CD14-positive monocyte (primary cell): ENCODE data around the gene CASQ1. TPM values are rescaled to one million over a fixed set of nuclear protein-coding genes. Genes with fewer than 3 reads are reported as not detected.

ENCODE experiments used
- DNase-seq, 3 donors: peaks; one replicate each; pipeline ENCODE4 v3.0.0-alpha.2; 2011 to 2022
- H2AFZ ChIP-seq: 2 replicates; pipeline ENCODE4 v1.6.0; 2012; ENCODE audit warnings: mild to moderate bottlenecking, low read depth, low read length, inconsistent platforms; ENCODE audit not compliant: insufficient read depth, poor library complexity, severe bottlenecking
- H3K27ac ChIP-seq, 2 donors: 1 replicate in 1 of 2; 2 replicates in 1 of 2; pipeline ENCODE4 v1.5.1; 2012 to 2013; ENCODE audit warnings: low read length in 2 of 2, control low read depth in 1 of 2, inconsistent platforms in 1 of 2, low read depth in 1 of 2, mild to moderate bottlenecking in 1 of 2
- H3K27me3 ChIP-seq, 2 donors: one replicate each; pipeline versions ENCODE4 v1.6.0 to v1.6.1; 2011 to 2013; ENCODE audit warnings: low read length in 2 of 2; ENCODE audit not compliant: control insufficient read depth in 2 of 2, insufficient read depth in 2 of 2
- H3K36me3 ChIP-seq, 2 donors: replicated peaks in 1 of 2; 1 replicate in 1 of 2; 2 replicates in 1 of 2; pipeline versions ENCODE4 v1.5.1 to v1.6.1; 2012 to 2013; ENCODE audit warnings: low read length in 2 of 2, control low read depth in 1 of 2, inconsistent platforms in 1 of 2, mild to moderate bottlenecking in 1 of 2; ENCODE audit not compliant: insufficient read depth in 2 of 2, control insufficient read depth in 1 of 2
- H3K4me1 ChIP-seq, 2 donors: 1 replicate in 1 of 2; 2 replicates in 1 of 2; pipeline versions ENCODE4 v1.5.1 to v1.6.1; 2012 to 2013; ENCODE audit warnings: low read length in 2 of 2, control low read depth in 1 of 2, inconsistent platforms in 1 of 2, mild to moderate bottlenecking in 1 of 2, moderate library complexity in 1 of 2; ENCODE audit not compliant: insufficient read depth in 2 of 2, control insufficient read depth in 1 of 2
- H3K4me2 ChIP-seq: replicated peaks from 2 replicates; pipeline ENCODE3; 2012; ENCODE audit warnings: low read length, moderate library complexity, mild to moderate bottlenecking; ENCODE audit not compliant: poor library complexity, severe bottlenecking; ENCODE audit errors: extremely low read depth
- H3K4me3 ChIP-seq, 3 experiments: fragments of 200-600 bp in 1 of 3; sonication (generic) in 1 of 3; replicated peaks in 1 of 3; 1 replicate in 2 of 3; 2 replicates in 1 of 3; pipeline ENCODE4 v1.5.1; 2011 to 2013; ENCODE audit warnings: low read length in 3 of 3, mild to moderate bottlenecking in 3 of 3, control low read depth in 2 of 3, low read depth in 2 of 3, inconsistent platforms in 1 of 3, moderate library complexity in 1 of 3
- H3K79me2 ChIP-seq: 2 replicates; pipeline ENCODE4 v1.6.0; 2012; ENCODE audit warnings: mild to moderate bottlenecking, control low read depth, inconsistent platforms, low read length, moderate library complexity; ENCODE audit not compliant: insufficient read depth
- H3K9ac ChIP-seq: 2 replicates; pipeline ENCODE4 v1.6.0; 2017; ENCODE audit warnings: low read length, mild to moderate bottlenecking; ENCODE audit not compliant: insufficient read depth, poor library complexity, severe bottlenecking
- H3K9me3 ChIP-seq, 2 donors: replicated peaks in 1 of 2; 1 replicate in 1 of 2; 2 replicates in 1 of 2; pipeline versions ENCODE4 v1.5.1 to v1.6.1; 2012 to 2013; ENCODE audit warnings: low read length in 2 of 2, control low read depth in 1 of 2; ENCODE audit not compliant: control insufficient read depth in 1 of 2, insufficient read depth in 1 of 2
- H4K20me1 ChIP-seq: 2 replicates; pipeline ENCODE4 v1.6.0; 2012; ENCODE audit warnings: mild to moderate bottlenecking, low read length, control low read depth, moderate library complexity; ENCODE audit not compliant: insufficient read depth
- H3K27ac Mint-ChIP-seq, 7 donors: one replicate each; pipeline ENCODE4 v1.8.0; 2020; ENCODE audit warnings: mild to moderate bottlenecking in 7 of 7, mixed read lengths in 7 of 7, moderate library complexity in 6 of 7, inconsistent platforms in 2 of 7
- H3K27me3 Mint-ChIP-seq, 3 donors: one replicate each; pipeline ENCODE4 v1.8.0; 2021 to 2022; ENCODE audit warnings: low read depth in 3 of 3, mild to moderate bottlenecking in 3 of 3, mixed read lengths in 3 of 3, moderate library complexity in 3 of 3, inconsistent platforms in 1 of 3
- H3K36me3 Mint-ChIP-seq, 2 donors: one replicate each; pipeline ENCODE4 v1.8.0; 2020; ENCODE audit warnings: mixed read lengths in 2 of 2, inconsistent platforms in 1 of 2, mild to moderate bottlenecking in 1 of 2
- H3K4me1 Mint-ChIP-seq: one replicate; pipeline ENCODE4 v1.8.0; 2020; ENCODE audit warnings: mild to moderate bottlenecking, mixed read lengths
- H3K4me3 Mint-ChIP-seq, 2 donors: one replicate each; pipeline ENCODE4 v1.8.0; 2020; ENCODE audit warnings: mild to moderate bottlenecking in 2 of 2, mixed read lengths in 2 of 2, moderate library complexity in 1 of 2
- H3K9me3 Mint-ChIP-seq, 7 donors: one replicate each; pipeline ENCODE4 v1.8.0; 2020 to 2022; ENCODE audit warnings: mixed read lengths in 7 of 7, mild to moderate bottlenecking in 6 of 7, moderate library complexity in 6 of 7, inconsistent platforms in 2 of 7
- WGBS: methylation state at CpG from one replicate; pipeline ENCODE4 v1.1.5; 2013; ENCODE audit warnings: missing lambda C conversion rate; ENCODE audit not compliant: insufficient coverage; 5-methylcytosine and 5-hydroxymethylcytosine counted together
- intact Hi-C, 2 donors: fragments of 100-400 bp; cut with micrococcal nuclease; formaldehyde crosslinking; loops; one replicate each; pipeline versions ENCODE4 v1.15.0 to v1.15.1; 2023
- polyA plus RNA-seq, 3 donors: library from polyadenylated mRNA; depleted of rRNA in 1 of 3; unstranded in 2 of 3; stranded (reverse) in 1 of 3; fragments of 300-500 nt in 2 of 3; fragments of >200 nt in 1 of 3; fragmentation: Illumina TruSeq in 2 of 3; gene quantifications; 1 replicate in 2 of 3; 2 replicates in 1 of 3; pipeline ENCODE4 v1.2.3, GENCODE V29; 2012 to 2021
- TF ChIP-seq, protein P1 (sequence below): fragments of 200-600 bp; IDR thresholded peaks from one replicate; pipeline ENCODE4 v1.8.0; 2022; ENCODE audit warnings: antibody characterized with exemption, mild to moderate bottlenecking

Gene CASQ1
- polyA plus RNA-seq, 3 donors, result 0.09 to 11.1 TPM; not detected in 1

- Histone ChIP-seq H3K4me3 (no peak overlapping the region), H3K27me3 (no peaks in the 10 kb centered on the region), H3K9me3 (no peaks in the 10 kb centered on the region), H2AFZ (no peak overlapping the region), H3K27ac (no peak overlapping the region), H4K20me1 (no peaks in the 10 kb centered on the region), H3K9ac (no peak overlapping the region), H3K36me3 (no peaks in the 10 kb centered on the region), H3K79me2 (no peaks in the 10 kb centered on the region), H3K4me2 (peak overlapping the region; percentile 43), H3K4me1 (peaks cover 66 to 76% of the 10 kb centered on the region in 2 donors)
- Mint-ChIP-seq H3K9me3 (no peaks in the 10 kb centered on the region), H3K27ac (no peak overlapping the region), H3K4me1 (peaks cover 53% of the 10 kb centered on the region), H3K36me3 (no peaks in the 10 kb centered on the region), H3K27me3 (peaks cover 1 to 5% (median 3%) of the 10 kb centered on the region in 3 donors), H3K4me3 (no peak overlapping the region)
- intact Hi-C loops, result no loop called here
- 93% methylated on average over 3 of the region's 6 CpGs for WGBS
- TF ChIP-seq, protein P1, sequence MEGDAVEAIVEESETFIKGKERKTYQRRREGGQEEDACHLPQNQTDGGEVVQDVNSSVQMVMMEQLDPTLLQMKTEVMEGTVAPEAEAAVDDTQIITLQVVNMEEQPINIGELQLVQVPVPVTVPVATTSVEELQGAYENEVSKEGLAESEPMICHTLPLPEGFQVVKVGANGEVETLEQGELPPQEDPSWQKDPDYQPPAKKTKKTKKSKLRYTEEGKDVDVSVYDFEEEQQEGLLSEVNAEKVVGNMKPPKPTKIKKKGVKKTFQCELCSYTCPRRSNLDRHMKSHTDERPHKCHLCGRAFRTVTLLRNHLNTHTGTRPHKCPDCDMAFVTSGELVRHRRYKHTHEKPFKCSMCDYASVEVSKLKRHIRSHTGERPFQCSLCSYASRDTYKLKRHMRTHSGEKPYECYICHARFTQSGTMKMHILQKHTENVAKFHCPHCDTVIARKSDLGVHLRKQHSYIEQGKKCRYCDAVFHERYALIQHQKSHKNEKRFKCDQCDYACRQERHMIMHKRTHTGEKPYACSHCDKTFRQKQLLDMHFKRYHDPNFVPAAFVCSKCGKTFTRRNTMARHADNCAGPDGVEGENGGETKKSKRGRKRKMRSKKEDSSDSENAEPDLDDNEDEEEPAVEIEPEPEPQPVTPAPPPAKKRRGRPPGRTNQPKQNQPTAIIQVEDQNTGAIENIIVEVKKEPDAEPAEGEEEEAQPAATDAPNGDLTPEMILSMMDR, result no peak
- no peak for DNase-seq
These were observed 22.8 kb upstream of the CASQ1 start for GRCh38 chr1:160167580-160167979.

GRCh38 chr1:160168016-160168415 lies 22.4 kb upstream of the CASQ1 start:
- H3K27me3 ChIP-seq, result no peaks in the 10 kb centered on the region
- H2AFZ ChIP-seq, result no peak overlapping the region
- DNase-seq, result no peak
- no peaks in the 10 kb centered on the region for H3K9me3 ChIP-seq
- Mint-ChIP-seq H3K27ac (no peak overlapping the region), H3K27me3 (peaks cover 1 to 5% (median 3%) of the 10 kb centered on the region in 3 donors), H3K36me3 (no peaks in the 10 kb centered on the region), H3K4me3 (no peak overlapping the region), H3K4me1 (peaks cover 48% of the 10 kb centered on the region), H3K9me3 (no peaks in the 10 kb centered on the region)
- TF ChIP-seq, protein P1, result no peak
- H3K4me1 ChIP-seq, result peaks cover 62 to 72% of the 10 kb centered on the region in 2 donors
- no peak overlapping the region for H3K27ac ChIP-seq
- no peaks in the 10 kb centered on the region for H3K79me2 ChIP-seq
- intact Hi-C loops, result no loop called here
- no peak overlapping the region for H3K4me3 ChIP-seq
- H3K36me3 ChIP-seq, result no peaks in the 10 kb centered on the region
- 56% methylated on average over 2 of the region's 5 CpGs for WGBS
- H3K9ac ChIP-seq, result no peak overlapping the region
- H3K4me2 ChIP-seq, result peak overlapping the region; percentile 19
- no peaks in the 10 kb centered on the region for H4K20me1 ChIP-seq
